Peyer's patch (tissue), 4 donors: ENCODE results near the gene BASP1. TPM values are rescaled to one million over a fixed set of nuclear protein-coding genes. Genes with fewer than 3 reads are reported as not detected.
"Not testable (repeated sequence)": the region's sequence is repeated elsewhere in the genome, so short reads cannot be mapped to it uniquely, and the experiment has no call there.

Experiments used
- DNase-seq, 3 donors: peaks; one replicate each; pipeline ENCODE4 v3.0.0-alpha.2; 2017 to 2019
- H3K27ac ChIP-seq, 4 donors: fragments of 200-600 bp; sonication (generic); one replicate each; pipeline ENCODE4 v1.5.1; 2016 to 2019
- H3K27me3 ChIP-seq, 2 donors: fragments of 200-600 bp; sonication (generic); one replicate each; pipeline ENCODE4 v1.5.1; 2019
- H3K36me3 ChIP-seq, 3 donors: fragments of 200-600 bp; sonication (generic); one replicate each; pipeline ENCODE4 v1.5.1; 2016 to 2019
- H3K4me1 ChIP-seq, 4 donors: fragments of 200-600 bp; sonication (generic); one replicate each; pipeline ENCODE4 v1.5.1; 2016 to 2019
- H3K4me3 ChIP-seq, 4 donors: fragments of 200-600 bp; sonication (generic); 1 replicate in 3 of 4; 2 replicates in 1 of 4; pipeline ENCODE4 v1.5.1; 2016 to 2019; ENCODE audit warnings: mild to moderate bottlenecking in 1 of 4
- H3K9me3 ChIP-seq, 4 donors: fragments of 200-600 bp; sonication (generic); one replicate each; pipeline ENCODE4 v1.5.1; 2016 to 2019; ENCODE audit warnings: mild to moderate bottlenecking in 1 of 4
- CTCF ChIP-seq, 6 experiments: fragments of 450-650 bp in 4 of 6; fragments of 200-600 bp in 2 of 6; sonication (generic) in 1 of 6; IDR thresholded peaks; one replicate each; pipeline ENCODE4 v1.5.1; 2017 to 2019; ENCODE audit warnings: antibody characterized with exemption in 6 of 6, mild to moderate bottlenecking in 3 of 6, moderate library complexity in 1 of 6
- POLR2A ChIP-seq, 2 donors: fragments of 450-650 bp; IDR thresholded peaks; one replicate each; pipeline ENCODE4 v1.5.1; 2017; ENCODE audit warnings: antibody characterized with exemption in 2 of 2, mild to moderate bottlenecking in 2 of 2, moderate library complexity in 2 of 2
- total RNA-seq, 4 donors: library from RNA; depleted of rRNA; stranded (reverse); fragments of >200 nt; gene quantifications; one replicate each; pipeline ENCODE4 v1.1.0, GENCODE V29; 2016

The BASP1 gene
- total RNA-seq, 4 donors from 2014 or later = 6.7 to 39.6 (median 8.0) TPM; not detected in 1

- Histone ChIP-seq H3K4me1 (no peaks in the 10 kb centered on the region), H3K27me3 (no peaks in the 10 kb centered on the region), H3K4me3 (no peak overlapping the region), H3K27ac (no peak overlapping the region), H3K36me3 (no peaks in the 10 kb centered on the region), H3K9me3 (no peaks in the 10 kb centered on the region)
- no peak for TF ChIP-seq CTCF (IDR thresholded peaks at IDR 0.05)
- no peak for TF ChIP-seq POLR2A (IDR thresholded peaks at IDR 0.05)
- no peak for DNase-seq
Observed at GRCh38 chr5:17258431-17258830, 41.0 kb downstream of the BASP1 start.

- not testable (repeated sequence) for H3K27me3 ChIP-seq, H3K9me3 ChIP-seq, H3K27ac ChIP-seq, H3K36me3 ChIP-seq, H3K4me1 ChIP-seq, H3K4me3 ChIP-seq, DNase-seq
Observed at GRCh38 chr5:17259012-17259411, 41.6 kb downstream of the BASP1 start.

GRCh38 chr5:17259630-17260257 is 42.3 kb downstream of the BASP1 start:
- DNase-seq = no peak
- TF ChIP-seq CTCF (IDR thresholded peaks at IDR 0.05) = no peak
- no peak for TF ChIP-seq POLR2A (IDR thresholded peaks at IDR 0.05)
- Histone ChIP-seq H3K9me3 (no peaks in the 10 kb centered on the region), H3K36me3 (no peaks in the 10 kb centered on the region), H3K4me3 (no peak overlapping the region), H3K27me3 (no peaks in the 10 kb centered on the region), H3K27ac (no peak overlapping the region), H3K4me1 (no peaks in the 10 kb centered on the region)

GRCh38 chr5:17260549-17260948 is 43.1 kb downstream of the BASP1 start:
- Histone ChIP-seq H3K36me3 (no peaks in the 10 kb centered on the region), H3K27ac (no peak overlapping the region), H3K27me3 (no peaks in the 10 kb centered on the region), H3K4me3 (no peak overlapping the region), H3K4me1 (no peaks in the 10 kb centered on the region), H3K9me3 (no peaks in the 10 kb centered on the region)
- TF ChIP-seq CTCF (IDR thresholded peaks at IDR 0.05) (no peak), POLR2A (IDR thresholded peaks at IDR 0.05) (no peak)
- no peak for DNase-seq

GRCh38 chr5:17261075-17261474 is 43.6 kb downstream of the BASP1 start:
- H3K27ac ChIP-seq = no peak overlapping the region
- H3K36me3 ChIP-seq = no peaks in the 10 kb centered on the region
- no peak for DNase-seq
- no peaks in the 10 kb centered on the region for H3K9me3 ChIP-seq
- no peak for TF ChIP-seq POLR2A (IDR thresholded peaks at IDR 0.05)
- TF ChIP-seq CTCF (IDR thresholded peaks at IDR 0.05) = no peak
- H3K27me3 ChIP-seq = no peaks in the 10 kb centered on the region
- no peaks in the 10 kb centered on the region for H3K4me1 ChIP-seq
- no peak overlapping the region for H3K4me3 ChIP-seq

- Histone ChIP-seq H3K27me3 (no peaks in the 10 kb centered on the region), H3K36me3 (no peaks in the 10 kb centered on the region), H3K4me1 (peaks cover 0 to 7% (median 0%) of the 10 kb centered on the region in 4 donors), H3K4me3 (no peak overlapping the region), H3K9me3 (no peaks in the 10 kb centered on the region), H3K27ac (peak overlapping the region in 1 of 4 donors; percentile 32)
- TF ChIP-seq CTCF (IDR thresholded peaks at IDR 0.05) = no peak
- no peak for TF ChIP-seq POLR2A (IDR thresholded peaks at IDR 0.05)
- no peak for DNase-seq
Observed at GRCh38 chr5:17265041-17265440, 47.6 kb downstream of the BASP1 start.
